HG03045 (cell line): ENCODE results near the gene LMNTD1.
"Not testable (repeated sequence)": the region's sequence is repeated elsewhere in the genome, so short reads cannot be mapped to it uniquely, and the experiment has no call there.

Experiments used
- ATAC-seq: cut with Tn5 transposase; IDR thresholded peaks from one replicate; pipeline ENCODE4 v1.9.1; 2021; ENCODE audit warnings: mild to moderate bottlenecking, moderate library complexity; ENCODE audit not compliant: unreplicated experiment

Gene LMNTD1

DNA sequence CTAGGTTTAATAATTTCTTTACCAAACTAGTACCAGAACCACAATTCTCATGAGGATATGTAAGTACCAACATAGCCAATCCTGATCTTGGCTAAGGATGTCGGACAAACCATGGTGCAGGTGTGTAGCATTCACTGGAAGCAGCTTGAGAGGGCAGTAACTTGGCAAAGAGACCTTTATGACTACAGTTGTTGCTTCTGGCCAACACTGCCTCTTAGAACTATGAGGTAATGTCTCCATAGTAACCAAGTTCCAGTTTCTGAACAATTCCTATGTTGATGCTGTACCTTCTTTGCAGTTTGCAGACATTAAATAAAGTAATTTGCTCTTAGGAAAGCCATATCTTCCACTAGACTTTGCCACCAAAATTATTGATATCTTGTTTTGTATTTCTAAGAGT, at the start of gene LMNTD1:
TSS of gene LMNTD1 (minus strand) at position 186 of the 400 bp plus-strand sequence. CDS start 324 bp downstream, outside the sequence.
- no peak for ATAC-seq

GRCh38 chr12:25598956-25599355, 45.9 kb upstream of the LMNTD1 start:
- ATAC-seq, result no peak

DNA sequence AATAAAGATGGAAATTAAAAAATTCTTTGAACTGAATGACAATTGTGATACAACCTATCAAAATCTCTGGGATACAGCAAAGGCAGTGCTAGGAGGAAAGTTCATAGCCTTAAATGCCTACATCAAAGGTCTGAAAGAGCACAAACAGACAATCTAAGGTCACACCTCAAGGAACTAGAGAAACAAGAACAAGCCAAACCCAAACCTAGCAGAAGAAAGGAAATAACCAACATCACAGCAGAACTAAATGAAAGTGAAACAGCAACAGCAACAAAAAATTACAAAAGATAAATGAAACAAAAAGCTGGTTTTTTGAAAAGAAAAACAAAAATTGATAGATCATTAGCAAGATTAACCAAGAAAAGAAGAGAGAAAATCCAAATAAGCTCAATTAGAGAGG, 42.4 kb upstream of the LMNTD1 start:
- ATAC-seq, result not testable (repeated sequence)

- no peak for ATAC-seq
Observed at GRCh38 chr12:25594376-25594775, 41.3 kb upstream of the LMNTD1 start.

GRCh38 chr12:25592725-25593495, 39.8 kb upstream of the LMNTD1 start:
- ATAC-seq, result no peak

DNA sequence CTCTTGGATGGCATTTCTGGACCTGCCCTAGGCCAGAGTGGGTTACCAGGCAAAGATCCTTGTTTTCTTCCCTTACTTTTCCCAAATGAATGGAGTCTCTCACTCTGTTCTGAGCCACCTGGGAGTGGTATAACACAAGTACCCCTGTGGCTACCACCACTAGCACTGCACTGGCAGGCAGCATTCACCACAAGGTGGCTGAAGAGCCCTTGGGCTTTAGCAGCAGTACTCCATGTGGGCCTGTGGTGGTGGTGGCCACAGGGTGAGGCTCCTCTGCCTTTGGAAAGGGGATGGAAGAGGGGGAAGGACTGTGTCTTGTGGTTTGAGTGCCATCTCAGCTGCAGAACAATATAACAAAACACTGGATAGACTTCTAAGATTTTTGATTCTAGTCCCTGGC, 38.1 kb upstream of the LMNTD1 start:
- ATAC-seq, result no peak

- no peak for ATAC-seq
Observed at GRCh38 chr12:25590011-25590721, 37.1 kb upstream of the LMNTD1 start.

- no peak for ATAC-seq
Observed at GRCh38 chr12:25587346-25587745, 34.3 kb upstream of the LMNTD1 start.

DNA sequence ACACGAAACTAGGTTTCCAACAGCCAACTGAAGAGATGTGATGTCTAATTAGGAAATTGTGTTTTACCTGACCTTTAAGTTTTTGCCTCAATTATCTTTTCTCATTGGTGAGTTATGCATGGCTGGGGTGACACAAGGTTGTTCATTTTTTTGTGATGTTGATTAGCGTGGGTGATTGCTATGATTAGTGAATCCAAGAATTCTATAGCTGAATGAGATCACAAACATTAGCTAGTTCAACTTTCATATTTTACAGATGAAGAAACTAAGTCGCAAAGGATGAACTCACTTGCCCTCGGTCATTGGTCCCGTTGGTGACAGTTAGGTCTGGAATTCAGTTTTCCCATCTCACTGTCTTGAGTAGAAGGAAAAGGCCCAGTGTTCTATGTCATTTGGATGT, 32.6 kb upstream of the LMNTD1 start:
- ATAC-seq, result no peak

GRCh38 chr12:25585021-25585523, 32.0 kb upstream of the LMNTD1 start:
- no peak for ATAC-seq

- no peak for ATAC-seq
Observed at GRCh38 chr12:25584596-25584995, 31.5 kb upstream of the LMNTD1 start.

GRCh38 chr12:25583545-25583944, 30.5 kb upstream of the LMNTD1 start:
- ATAC-seq, result no peak

DNA sequence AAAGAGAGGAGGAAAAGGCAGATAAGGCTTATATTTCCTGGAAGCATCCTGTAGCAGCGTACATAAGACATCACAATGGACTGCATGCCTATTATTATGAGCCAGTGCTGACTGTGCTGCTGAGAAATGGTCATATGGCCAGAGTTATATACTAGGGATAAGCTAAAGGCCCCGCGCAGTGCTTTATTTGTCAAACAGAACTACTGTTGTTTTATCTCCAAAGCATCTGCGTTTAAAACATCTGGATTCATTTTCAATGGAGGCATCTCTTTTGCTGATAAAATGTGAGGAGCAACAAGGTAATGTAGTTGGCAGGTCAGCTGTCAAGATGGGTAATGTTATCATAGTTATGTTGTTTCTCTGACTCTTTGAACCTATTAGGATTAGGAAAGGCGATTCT, 28.0 kb upstream of the LMNTD1 start:
- no peak for ATAC-seq

DNA sequence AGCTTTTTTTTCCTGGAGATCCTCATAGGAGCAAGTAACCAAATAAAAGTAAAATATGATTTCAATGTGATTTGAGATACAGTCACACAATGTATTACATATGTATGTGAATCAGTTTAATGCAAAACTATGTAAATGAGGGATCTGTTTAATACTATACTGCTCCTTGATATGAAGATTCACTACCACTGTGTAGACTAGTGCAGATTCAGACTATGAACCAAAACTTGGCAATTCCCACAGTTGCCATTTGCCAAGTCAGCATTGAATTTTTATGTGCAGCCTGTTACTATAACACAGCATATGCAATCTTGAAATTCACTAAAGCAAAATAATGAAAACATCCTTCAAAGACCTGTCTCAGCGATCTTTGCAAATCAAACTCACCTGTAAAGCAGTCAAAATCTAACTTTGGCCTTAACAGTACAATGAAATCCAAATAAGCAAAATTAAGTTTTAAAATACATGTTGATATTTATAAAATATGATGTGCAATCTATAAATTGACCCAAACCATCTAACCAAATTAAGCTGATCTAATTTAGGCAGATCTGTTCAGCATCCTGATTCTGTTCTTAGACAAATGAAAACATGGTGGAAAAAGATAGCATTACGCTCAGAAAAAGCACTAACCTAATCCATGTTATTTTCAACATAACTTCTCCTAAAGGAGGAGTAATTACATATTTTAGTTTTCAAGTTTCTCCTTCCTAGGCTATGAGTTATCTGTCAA, 25.5 kb upstream of the LMNTD1 start:
- ATAC-seq, result no peak

GRCh38 chr12:25574761-25575160, 21.7 kb upstream of the LMNTD1 start:
- no peak for ATAC-seq

- no peak for ATAC-seq
Observed at GRCh38 chr12:25573346-25573745, 20.3 kb upstream of the LMNTD1 start.

- ATAC-seq, result no peak
Observed at GRCh38 chr12:25570418-25570817, 17.3 kb upstream of the LMNTD1 start.

DNA sequence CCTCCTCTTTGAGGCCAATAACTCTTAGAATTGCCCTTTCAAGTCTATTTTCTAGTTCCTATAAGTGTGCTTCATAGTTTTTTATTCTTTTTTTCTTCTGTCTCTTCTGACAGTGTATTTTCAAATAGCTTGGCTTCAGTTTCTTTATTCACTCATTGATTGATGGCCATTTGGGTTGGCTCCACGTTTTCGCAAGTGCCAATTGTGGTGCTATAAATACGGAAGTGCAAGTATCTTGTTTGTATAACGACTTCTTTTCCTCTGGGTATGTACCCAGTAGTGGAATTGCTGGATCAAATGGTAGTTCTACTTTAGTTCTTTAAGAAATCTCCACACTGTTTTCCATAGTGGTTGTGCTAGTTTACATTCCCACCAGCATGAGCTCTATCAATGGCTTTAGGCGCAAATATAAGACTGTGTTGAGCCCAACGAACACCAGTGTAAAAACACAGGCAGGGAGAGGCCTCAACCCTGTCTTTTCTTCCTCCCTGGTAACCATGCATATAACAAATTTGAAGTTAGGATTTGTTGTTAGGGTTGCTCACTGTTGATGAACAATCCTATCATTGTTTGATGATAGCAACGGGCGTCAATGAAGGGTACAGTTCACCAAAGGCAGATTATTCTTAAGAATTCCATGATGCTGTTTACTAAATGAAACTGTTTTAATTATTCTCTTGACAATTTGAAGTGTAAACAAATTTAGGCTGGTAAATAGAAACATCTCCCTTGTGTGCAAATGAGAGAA, 13.3 kb upstream of the LMNTD1 start:
- ATAC-seq, result no peak

- ATAC-seq, result no peak
Observed at GRCh38 chr12:25558586-25558985, 5.5 kb upstream of the LMNTD1 start.

GRCh38 chr12:25557830-25558436, 4.8 kb upstream of the LMNTD1 start:
- ATAC-seq, result no peak
